ENCODE measurements around the gene TRAF3IP3.

- TF ChIP-seq, protein P1, sequence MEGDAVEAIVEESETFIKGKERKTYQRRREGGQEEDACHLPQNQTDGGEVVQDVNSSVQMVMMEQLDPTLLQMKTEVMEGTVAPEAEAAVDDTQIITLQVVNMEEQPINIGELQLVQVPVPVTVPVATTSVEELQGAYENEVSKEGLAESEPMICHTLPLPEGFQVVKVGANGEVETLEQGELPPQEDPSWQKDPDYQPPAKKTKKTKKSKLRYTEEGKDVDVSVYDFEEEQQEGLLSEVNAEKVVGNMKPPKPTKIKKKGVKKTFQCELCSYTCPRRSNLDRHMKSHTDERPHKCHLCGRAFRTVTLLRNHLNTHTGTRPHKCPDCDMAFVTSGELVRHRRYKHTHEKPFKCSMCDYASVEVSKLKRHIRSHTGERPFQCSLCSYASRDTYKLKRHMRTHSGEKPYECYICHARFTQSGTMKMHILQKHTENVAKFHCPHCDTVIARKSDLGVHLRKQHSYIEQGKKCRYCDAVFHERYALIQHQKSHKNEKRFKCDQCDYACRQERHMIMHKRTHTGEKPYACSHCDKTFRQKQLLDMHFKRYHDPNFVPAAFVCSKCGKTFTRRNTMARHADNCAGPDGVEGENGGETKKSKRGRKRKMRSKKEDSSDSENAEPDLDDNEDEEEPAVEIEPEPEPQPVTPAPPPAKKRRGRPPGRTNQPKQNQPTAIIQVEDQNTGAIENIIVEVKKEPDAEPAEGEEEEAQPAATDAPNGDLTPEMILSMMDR (IDR thresholded peaks at IDR 0.05; ENCODE audit: extremely low read depth in 1 of 2, insufficient read depth in 1 of 2, low read depth in 1 of 2, low read length in 2 of 2), result no peak
- TF ChIP-seq POLR2AphosphoS5 (IDR thresholded peaks at IDR 0.05; ENCODE audit: insufficient read depth, low read depth, low read length), result no peak
- TF ChIP-seq FOS (IDR thresholded peaks at IDR 0.05; ENCODE audit: borderline replicate concordance, insufficient read depth, low read length), result peak; percentile 56
- TF ChIP-seq, protein P2, sequence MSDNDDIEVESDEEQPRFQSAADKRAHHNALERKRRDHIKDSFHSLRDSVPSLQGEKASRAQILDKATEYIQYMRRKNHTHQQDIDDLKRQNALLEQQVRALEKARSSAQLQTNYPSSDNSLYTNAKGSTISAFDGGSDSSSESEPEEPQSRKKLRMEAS (IDR thresholded peaks at IDR 0.05; ENCODE audit: insufficient read depth, insufficient read length), result no peak
Measured at GRCh38 chr1:209831615-209832014, 75.8 kb downstream of the TRAF3IP3 start.
